Stimulated activated naive B cell treated with anti-CD40 and anti-IgM and Interleukin-4, amounts not matched to agents 10 μg/mL and 1 μg/mL and 100 μg/mL, for 72 hours (primary cell): ENCODE results near the gene CKS1B.
"Not testable (repeated sequence)": the region's sequence is repeated elsewhere in the genome, so short reads cannot be mapped to it uniquely, and the experiment has no call there.

ENCODE experiments used
- ATAC-seq, 2 donors: fragments of 150-1000 bp; cut with Tn5 transposase; replicated peaks; 2 replicates each; pipeline ENCODE4 v1.10.0; 2021; ENCODE audit warnings: moderate library complexity in 1 of 2
- DNase-seq: peaks from one replicate; pipeline ENCODE4 v3.0.0; 2021
- H3K27ac Mint-ChIP-seq: one replicate; pipeline ENCODE4 v1.8.0; 2022; ENCODE audit warnings: mild to moderate bottlenecking, mixed read lengths
- H3K27me3 Mint-ChIP-seq, 2 donors: one replicate each; pipeline ENCODE4 v1.8.0; 2022; ENCODE audit warnings: mixed read lengths in 2 of 2
- H3K36me3 Mint-ChIP-seq, 2 donors: one replicate each; pipeline ENCODE4 v1.8.0; 2022; ENCODE audit warnings: mixed read lengths in 2 of 2, mild to moderate bottlenecking in 1 of 2
- H3K4me1 Mint-ChIP-seq, 2 donors: one replicate each; pipeline ENCODE4 v1.8.0; 2022; ENCODE audit warnings: mixed read lengths in 2 of 2, mild to moderate bottlenecking in 1 of 2
- H3K4me3 Mint-ChIP-seq, 2 donors: one replicate each; pipeline ENCODE4 v1.8.0; 2022; ENCODE audit warnings: mild to moderate bottlenecking in 2 of 2, mixed read lengths in 2 of 2, moderate library complexity in 1 of 2
- H3K9me3 Mint-ChIP-seq, 2 donors: one replicate each; pipeline ENCODE4 v1.8.0; 2022; ENCODE audit warnings: mixed read lengths in 2 of 2, mild to moderate bottlenecking in 1 of 2

CKS1B gene

DNA sequence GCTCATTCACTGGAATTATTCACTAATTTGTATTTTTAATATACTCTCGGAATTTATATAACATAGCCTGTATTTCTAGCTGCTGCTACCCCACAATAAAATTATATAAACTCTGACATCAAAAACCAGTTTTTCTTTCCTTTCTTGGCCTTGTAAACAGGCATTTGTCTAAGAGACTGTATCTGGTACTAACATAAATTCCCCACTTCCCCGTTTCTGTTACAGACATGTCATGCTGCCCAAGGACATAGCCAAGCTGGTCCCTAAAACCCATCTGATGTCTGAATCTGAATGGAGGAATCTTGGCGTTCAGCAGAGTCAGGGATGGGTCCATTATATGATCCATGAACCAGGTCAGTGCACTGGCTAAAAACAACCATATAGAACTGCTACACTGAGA, 3.3 kb downstream of the CKS1B start:
- H3K4me3 Mint-ChIP-seq, H3K27me3 Mint-ChIP-seq, H3K9me3 Mint-ChIP-seq, ATAC-seq, DNase-seq: not testable (repeated sequence)
- Mint-ChIP-seq H3K36me3 (peaks cover 10 to 13% of the 10 kb centered on the region in 2 donors), H3K4me1 (peaks cover 10% of the 10 kb centered on the region in 2 donors), H3K27ac (peak overlapping the region; percentile 81)

DNA sequence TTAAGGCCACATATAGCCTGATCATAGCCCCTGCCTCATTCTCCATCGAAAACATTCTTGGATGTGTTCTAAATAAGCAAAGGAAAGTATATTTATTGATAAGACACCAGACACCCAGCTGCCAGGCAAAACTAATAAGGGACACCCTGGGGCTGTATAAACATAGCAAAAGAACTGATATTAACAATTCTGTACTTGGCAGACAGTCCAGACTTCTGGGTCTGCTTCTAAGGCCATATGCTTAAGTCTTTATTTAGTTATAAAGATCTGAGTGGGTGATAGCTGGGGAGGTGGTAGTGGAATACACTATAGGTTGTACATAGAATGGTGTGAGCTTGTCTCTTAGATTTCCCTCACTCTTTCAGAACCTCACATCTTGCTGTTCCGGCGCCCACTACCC, 3.9 kb downstream of the CKS1B start:
- H3K9me3 Mint-ChIP-seq, result no peaks in the 10 kb centered on the region
- peaks cover 10 to 13% of the 10 kb centered on the region in 2 donors for H3K36me3 Mint-ChIP-seq
- no peak for DNase-seq
- H3K4me1 Mint-ChIP-seq, result peaks cover 7 to 8% of the 10 kb centered on the region in 2 donors
- no peaks in the 10 kb centered on the region for H3K27me3 Mint-ChIP-seq
- H3K4me3 Mint-ChIP-seq, result no peak overlapping the region
- no peak for ATAC-seq
- no peak overlapping the region for H3K27ac Mint-ChIP-seq

DNA sequence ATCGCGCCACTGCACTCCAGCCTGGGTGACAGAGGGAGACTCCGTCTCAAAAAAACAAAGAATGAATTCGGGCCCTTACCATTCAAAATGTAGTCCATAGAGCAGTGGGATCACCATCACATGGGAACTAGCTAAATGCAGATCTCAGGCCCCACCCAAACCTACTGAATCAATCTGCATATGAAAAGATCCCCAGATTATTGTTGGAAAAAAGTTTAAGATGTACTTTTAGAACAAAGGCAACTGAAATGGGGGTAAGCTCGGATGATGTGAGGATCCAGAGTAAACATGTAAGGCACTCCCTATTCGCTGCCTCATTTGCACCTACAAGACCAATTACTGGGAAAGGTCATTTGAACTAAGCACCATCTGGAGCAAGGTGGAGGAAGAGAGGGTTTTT, 7.9 kb downstream of the CKS1B start:
- no peak for ATAC-seq
- H3K36me3 Mint-ChIP-seq, result peaks cover 14 to 17% of the 10 kb centered on the region in 2 donors

DNA sequence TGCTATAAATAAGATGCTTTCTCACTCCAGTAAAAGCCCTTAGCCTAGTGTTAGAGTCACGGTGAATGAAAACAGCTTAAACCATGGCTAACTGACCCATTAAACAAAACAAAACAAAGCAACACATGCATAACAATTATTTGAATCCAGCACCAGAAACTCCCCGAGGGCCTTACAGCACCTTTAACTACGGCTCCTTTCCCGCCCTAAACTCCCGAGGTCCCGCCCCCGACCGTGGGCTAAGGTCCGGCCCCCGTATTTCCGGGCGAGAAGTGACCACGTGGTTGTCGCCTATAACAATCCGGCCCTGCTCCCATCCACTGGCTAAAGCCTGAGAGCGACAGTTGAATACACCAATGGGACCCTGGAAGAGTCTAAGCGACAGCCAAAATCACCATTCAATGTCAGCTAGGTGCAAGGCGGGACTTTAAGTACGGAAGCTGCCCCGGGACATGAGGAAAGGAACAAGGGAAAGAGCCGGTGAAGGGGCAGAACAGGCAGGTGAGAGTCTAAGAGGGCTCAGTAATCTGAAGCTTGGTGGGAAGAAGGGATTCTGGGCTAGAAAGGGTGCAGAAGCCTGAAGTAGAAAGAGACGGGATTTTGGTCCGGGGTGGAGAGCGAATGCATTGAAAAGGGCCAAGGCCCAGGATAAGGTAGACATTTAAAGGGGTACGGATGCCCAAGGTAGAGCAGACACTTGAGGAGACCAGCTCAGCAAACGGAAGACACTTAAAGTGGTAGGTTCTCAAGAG, 8.6 kb downstream of the CKS1B start, which contains the start of gene FLAD1:
TSS of gene FLAD1 (plus strand) at position 448 of the 752 bp plus-strand sequence. CDS start 351 bp downstream, outside the sequence.
- Mint-ChIP-seq H3K4me3 (no peak within 1 kb of the TSS), H3K4me1 (peaks cover 7 to 13% of the 10 kb centered on the region in 2 donors), H3K36me3 (peaks cover 16 to 19% of the 10 kb centered on the region in 2 donors), H3K27ac (peak within 1 kb of the TSS; percentile 73), H3K27me3 (no peaks in the 10 kb centered on the region), H3K9me3 (no peaks in the 10 kb centered on the region)
- peak; percentile 97 for DNase-seq
- peak; percentile 100 for ATAC-seq

More for the DNA sequence above, 7.9 kb downstream of the CKS1B start:
- no peaks in the 10 kb centered on the region for H3K27me3 Mint-ChIP-seq
- no peaks in the 10 kb centered on the region for H3K9me3 Mint-ChIP-seq
- H3K4me1 Mint-ChIP-seq, result peaks cover 8 to 17% of the 10 kb centered on the region in 2 donors
- H3K27ac Mint-ChIP-seq, result no peak overlapping the region
- no peak overlapping the region for H3K4me3 Mint-ChIP-seq
- no peak for DNase-seq

DNA sequence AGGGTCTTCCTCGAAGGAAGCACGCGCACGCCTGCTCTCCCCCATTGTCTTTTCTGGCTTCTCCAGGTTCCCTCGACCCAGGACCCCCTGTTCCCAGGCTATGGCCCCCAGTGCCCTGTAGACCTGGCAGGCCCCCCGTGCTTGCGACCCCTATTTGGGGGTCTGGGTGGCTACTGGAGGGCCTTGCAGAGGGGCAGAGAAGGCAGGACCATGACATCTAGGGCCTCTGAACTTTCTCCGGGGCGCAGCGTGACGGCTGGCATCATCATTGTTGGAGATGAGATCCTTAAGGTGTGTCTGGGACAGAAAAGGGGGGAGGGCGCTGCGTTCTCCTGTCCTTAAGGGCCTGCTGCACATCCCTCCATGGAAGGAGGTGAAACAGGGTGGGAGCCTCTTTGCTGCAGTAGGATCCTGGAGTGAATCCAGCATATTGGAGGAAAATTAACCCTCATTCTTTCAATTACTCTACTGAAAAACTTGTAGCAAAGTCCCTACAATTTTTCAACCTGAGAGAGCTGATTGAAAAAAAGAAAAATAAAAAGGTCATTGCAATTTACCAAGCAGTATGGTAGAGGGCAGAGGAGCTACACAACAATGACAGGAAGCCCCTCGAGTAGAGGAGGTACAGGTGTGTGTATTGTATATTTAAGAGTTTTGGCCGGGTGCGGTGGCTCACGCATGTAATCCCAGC, 9.4 kb downstream of the CKS1B start:
- Mint-ChIP-seq H3K36me3 (peaks cover 23 to 27% of the 10 kb centered on the region in 2 donors), H3K4me3 (no peak overlapping the region), H3K27ac (peak overlapping the region; percentile 73), H3K27me3 (no peaks in the 10 kb centered on the region), H3K4me1 (peaks cover 12 to 21% of the 10 kb centered on the region in 2 donors), H3K9me3 (no peaks in the 10 kb centered on the region)
- no peak for DNase-seq
- no peak for ATAC-seq

DNA sequence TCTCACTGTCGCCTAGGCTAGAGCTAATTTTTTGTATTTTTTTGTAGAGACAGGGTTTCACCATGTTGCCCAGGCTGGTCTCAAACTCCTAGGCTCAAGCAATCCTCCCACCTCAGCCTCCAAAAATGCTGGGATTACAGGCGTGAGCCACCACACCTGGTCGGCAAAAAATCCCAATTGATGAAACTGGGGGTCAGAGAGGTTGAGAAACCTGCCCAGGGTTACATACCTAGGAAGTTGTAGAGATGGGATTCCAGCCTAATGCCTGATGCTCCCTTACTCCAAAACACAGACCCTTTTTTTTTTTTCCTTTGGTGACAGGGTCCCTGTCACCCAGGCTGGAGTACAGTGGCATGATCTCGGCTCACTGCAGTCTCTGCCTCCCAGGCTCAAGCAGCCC, 12.3 kb downstream of the CKS1B start:
- Mint-ChIP-seq H3K4me1 (peaks cover 17 to 34% of the 10 kb centered on the region in 2 donors), H3K36me3 (peaks cover 35 to 36% of the 10 kb centered on the region in 2 donors)
- H3K27ac Mint-ChIP-seq, H3K27me3 Mint-ChIP-seq, H3K9me3 Mint-ChIP-seq, ATAC-seq, H3K4me3 Mint-ChIP-seq, DNase-seq: not testable (repeated sequence)

DNA sequence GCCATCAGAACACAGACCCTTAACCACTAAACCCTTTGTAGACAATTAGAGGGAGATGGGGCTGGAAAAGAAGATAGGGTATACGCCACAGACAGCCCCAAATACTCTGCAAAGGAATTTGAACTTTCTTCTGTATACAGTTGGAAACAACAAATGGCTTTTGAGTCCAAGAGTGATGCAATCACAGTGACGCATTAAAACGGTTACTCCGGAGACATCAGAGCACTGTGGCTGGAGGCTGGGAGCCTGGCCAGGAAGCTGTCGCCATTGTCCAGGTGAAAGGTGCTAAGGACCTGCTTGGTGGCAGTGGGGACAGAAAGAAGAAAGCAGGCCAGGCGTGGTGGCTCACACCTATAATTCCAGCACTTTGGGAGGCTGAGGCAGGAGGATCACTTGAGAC, 12.8 kb downstream of the CKS1B start:
- H3K27me3 Mint-ChIP-seq, result no peaks in the 10 kb centered on the region
- ATAC-seq, result no peak
- H3K27ac Mint-ChIP-seq, result no peak overlapping the region
- H3K9me3 Mint-ChIP-seq, result no peaks in the 10 kb centered on the region
- peaks cover 35 to 37% of the 10 kb centered on the region in 2 donors for H3K36me3 Mint-ChIP-seq
- no peak overlapping the region for H3K4me3 Mint-ChIP-seq
- peaks cover 18 to 34% of the 10 kb centered on the region in 2 donors for H3K4me1 Mint-ChIP-seq
- no peak for DNase-seq

DNA sequence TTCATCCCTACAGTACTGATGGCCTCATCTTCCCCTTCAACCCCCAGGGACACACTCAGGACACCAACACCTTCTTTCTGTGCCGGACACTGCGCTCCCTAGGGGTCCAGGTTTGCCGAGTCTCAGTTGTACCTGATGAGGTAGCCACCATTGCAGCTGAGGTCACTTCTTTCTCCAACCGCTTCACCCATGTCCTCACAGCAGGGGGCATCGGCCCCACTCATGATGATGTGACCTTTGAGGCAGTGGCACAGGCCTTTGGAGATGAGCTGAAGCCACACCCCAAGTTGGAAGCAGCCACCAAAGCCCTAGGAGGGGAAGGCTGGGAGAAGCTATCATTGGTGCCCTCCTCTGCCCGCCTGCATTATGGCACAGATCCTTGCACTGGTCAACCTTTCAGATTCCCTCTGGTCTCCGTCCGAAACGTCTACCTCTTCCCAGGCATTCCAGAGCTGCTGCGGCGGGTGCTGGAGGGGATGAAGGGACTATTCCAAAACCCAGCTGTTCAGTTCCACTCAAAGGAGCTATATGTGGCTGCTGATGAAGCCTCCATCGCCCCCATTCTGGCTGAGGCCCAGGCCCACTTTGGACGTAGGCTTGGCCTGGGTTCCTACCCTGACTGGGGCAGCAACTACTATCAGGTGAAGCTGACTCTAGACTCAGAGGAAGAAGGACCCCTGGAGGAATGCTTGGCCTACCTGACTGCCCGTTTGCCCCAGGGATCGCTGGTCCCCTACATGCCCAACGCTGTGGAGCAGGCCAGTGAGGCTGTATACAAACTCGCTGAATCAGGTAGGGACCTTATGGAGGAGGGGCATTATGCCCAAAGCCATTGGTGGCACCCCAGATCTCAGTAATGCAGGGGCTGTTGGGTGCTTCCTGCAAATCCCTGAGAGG, 13.8 kb downstream of the CKS1B start:
- no peaks in the 10 kb centered on the region for H3K9me3 Mint-ChIP-seq
- no peak overlapping the region for H3K27ac Mint-ChIP-seq
- peaks cover 19 to 34% of the 10 kb centered on the region in 2 donors for H3K4me1 Mint-ChIP-seq
- ATAC-seq (no peak), DNase-seq (no peak)
- no peaks in the 10 kb centered on the region for H3K27me3 Mint-ChIP-seq
- H3K36me3 Mint-ChIP-seq, result peaks cover 38 to 42% of the 10 kb centered on the region in 2 donors
- H3K4me3 Mint-ChIP-seq, result no peak overlapping the region

DNA sequence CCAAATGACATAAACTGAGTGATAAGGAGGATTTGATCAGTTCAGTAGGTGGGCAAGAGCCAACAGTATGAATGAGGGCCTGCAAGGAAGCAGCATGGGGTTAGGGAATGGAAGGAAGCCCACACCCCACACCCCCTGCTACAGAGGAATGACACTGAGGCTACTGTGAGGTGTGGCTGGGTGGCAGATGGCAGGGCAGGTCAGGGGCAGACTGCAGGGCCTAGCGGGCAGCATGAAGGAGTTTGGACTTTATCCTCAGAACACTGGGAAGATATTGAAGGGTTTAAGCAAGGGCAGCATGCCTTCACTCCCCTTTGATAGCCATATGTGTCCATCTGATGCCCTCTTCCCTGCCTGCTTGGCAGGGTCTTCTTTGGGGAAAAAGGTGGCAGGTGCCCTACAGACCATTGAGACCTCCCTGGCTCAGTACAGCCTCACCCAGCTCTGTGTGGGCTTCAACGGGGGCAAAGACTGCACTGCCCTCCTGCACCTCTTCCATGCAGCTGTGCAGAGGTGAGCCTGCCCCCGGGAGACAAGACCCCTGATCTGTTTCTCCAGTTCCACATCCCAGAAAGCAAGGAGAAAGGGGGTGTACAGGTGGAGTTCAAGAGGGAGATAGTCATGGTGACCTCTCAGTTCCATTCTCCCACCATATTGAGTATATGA, 14.8 kb downstream of the CKS1B start:
- Mint-ChIP-seq H3K36me3 (peaks cover 36 to 42% of the 10 kb centered on the region in 2 donors), H3K27ac (no peak overlapping the region), H3K4me1 (peaks cover 16 to 32% of the 10 kb centered on the region in 2 donors), H3K4me3 (no peak overlapping the region), H3K27me3 (no peaks in the 10 kb centered on the region), H3K9me3 (no peaks in the 10 kb centered on the region)
- DNase-seq, result no peak
- ATAC-seq, result no peak

DNA sequence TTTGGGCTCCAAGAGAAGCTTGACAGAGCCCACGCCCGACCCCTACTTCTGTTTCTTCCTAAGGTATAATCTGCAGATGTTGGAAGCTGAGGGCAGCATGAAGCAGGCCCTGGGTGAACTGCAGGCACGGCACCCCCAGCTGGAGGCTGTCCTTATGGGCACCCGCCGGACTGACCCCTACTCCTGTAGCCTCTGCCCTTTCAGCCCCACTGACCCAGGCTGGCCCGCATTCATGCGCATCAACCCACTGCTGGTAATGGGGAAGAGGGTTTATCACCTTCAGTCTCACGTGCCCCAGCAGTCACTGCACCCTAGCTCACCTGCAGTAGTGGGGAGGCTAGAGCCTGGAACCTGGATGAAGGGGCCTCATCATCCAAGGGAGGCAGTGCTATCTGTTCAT, 15.8 kb downstream of the CKS1B start:
- Mint-ChIP-seq H3K36me3 (peaks cover 36 to 42% of the 10 kb centered on the region in 2 donors), H3K4me1 (peaks cover 23 to 38% of the 10 kb centered on the region in 2 donors), H3K4me3 (no peak overlapping the region), H3K27me3 (no peaks in the 10 kb centered on the region), H3K27ac (no peak overlapping the region), H3K9me3 (no peaks in the 10 kb centered on the region)
- DNase-seq (no peak), ATAC-seq (no peak)

DNA sequence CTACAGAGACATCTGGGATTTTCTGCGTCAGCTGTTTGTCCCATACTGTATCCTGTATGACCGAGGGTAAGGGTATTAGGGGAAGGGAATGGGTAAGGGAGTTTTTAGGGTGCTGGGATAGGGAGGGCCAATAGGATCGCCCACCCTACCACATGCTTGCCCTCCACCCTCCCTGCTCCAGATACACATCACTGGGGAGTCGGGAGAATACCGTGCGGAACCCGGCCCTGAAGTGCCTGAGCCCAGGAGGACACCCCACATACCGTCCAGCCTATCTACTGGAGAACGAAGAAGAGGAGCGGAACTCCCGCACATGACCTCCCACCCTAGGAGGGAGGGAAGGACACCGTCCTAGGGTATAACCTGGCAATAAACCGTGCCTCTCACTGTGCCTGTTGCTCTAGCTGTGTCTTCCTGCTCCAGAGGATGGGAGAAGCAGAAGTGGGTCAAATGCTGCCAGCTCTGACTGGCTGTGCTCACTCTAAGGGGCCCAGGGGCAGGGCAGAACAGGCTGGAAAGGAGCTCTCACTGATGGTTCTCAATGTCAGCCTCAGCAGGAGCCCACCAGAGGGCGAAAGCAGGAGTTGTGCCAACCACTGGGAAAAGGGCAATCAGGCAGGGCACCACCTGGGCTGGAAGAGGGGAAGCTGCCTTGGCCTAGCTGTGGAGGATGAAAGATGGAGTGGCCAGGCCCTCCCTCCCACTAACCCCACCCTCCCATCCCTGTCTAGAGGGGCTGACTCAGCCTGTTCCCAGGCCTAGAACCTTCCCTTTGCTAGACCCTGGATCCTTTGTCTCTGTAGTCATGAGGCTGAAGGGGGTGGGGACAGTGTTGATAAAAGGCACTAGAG, 18.5 kb downstream of the CKS1B start:
- H3K4me1 Mint-ChIP-seq, result peaks cover 33 to 56% of the 10 kb centered on the region in 2 donors
- H3K27ac Mint-ChIP-seq, result no peak overlapping the region
- no peak overlapping the region for H3K4me3 Mint-ChIP-seq
- no peak for ATAC-seq
- H3K9me3 Mint-ChIP-seq, result no peaks in the 10 kb centered on the region
- H3K36me3 Mint-ChIP-seq, result peaks cover 31 to 34% of the 10 kb centered on the region in 2 donors
- no peak for DNase-seq
- H3K27me3 Mint-ChIP-seq, result no peaks in the 10 kb centered on the region

DNA sequence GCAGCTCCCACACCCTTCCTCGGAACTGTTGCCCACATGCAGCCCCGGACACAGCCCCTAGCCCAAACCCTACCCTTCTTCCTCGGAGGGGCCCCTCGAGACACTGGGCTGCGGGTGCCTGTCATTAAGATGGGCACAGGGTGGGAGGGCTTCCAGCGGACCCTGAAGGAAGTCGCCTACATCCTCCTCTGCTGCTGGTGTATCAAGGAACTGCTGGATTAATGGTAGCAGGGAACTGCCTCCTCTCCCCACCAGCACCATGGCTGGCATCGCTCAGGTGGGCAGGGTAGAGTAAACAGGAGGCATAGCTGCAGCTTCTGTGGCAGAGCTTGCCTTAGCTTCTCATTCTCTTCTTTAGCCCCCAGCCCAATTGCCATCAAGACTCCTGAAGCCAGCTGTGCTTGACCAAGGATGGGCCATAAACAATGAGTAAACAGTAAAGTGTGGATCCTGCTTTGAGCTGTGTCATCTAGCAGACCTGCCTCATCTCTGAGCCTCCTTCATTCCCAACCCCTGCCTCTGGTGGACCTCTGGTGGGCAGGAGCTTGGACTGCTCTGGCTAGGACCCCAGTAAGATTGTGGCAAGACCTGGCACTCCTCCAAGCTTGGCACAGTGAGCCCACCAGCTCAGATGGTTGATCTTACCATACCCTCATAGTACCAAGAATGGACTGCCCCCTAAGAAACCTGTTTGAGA, 19.2 kb downstream of the CKS1B start, which contains the start of gene LENEP:
TSS of gene LENEP (plus strand) at position 15 of the 697 bp plus-strand sequence. CDS start at position 37, 22 bp downstream.
- Mint-ChIP-seq H3K36me3 (peaks cover 23 to 27% of the 10 kb centered on the region in 2 donors), H3K27ac (peak within 1 kb of the TSS; percentile 37), H3K27me3 (no peaks in the 10 kb centered on the region)

More for the DNA sequence above, 19.2 kb downstream of the CKS1B start, which contains the start of gene LENEP:
- ATAC-seq, result no peak
- H3K4me1 Mint-ChIP-seq, result peaks cover 33 to 54% of the 10 kb centered on the region in 2 donors
- H3K9me3 Mint-ChIP-seq, result no peaks in the 10 kb centered on the region
- no peak within 1 kb of the TSS for H3K4me3 Mint-ChIP-seq
- DNase-seq, result no peak
